ENCODE results near the gene CDC42BPA.
"Not testable (repeated sequence)": the region's sequence is repeated elsewhere in the genome, so short reads cannot be mapped to it uniquely, and the experiment has no call there.

Gene CDC42BPA

GRCh38 chr1:227260433-227260832 lies 57.9 kb downstream of the CDC42BPA start:
- no peak for DNase-seq

- DNase-seq: no peak
These were observed 60.3 kb downstream of the CDC42BPA start for GRCh38 chr1:227257964-227258363.

GRCh38 chr1:227255086-227255732 lies 63.1 kb downstream of the CDC42BPA start:
- no peak for DNase-seq

GRCh38 chr1:227253065-227253464 lies 65.2 kb downstream of the CDC42BPA start:
- no peak for DNase-seq

- DNase-seq: no peak
These were observed 72.5 kb downstream of the CDC42BPA start for GRCh38 chr1:227245613-227246320.

GRCh38 chr1:227244339-227245118 lies 73.8 kb downstream of the CDC42BPA start:
- DNase-seq: no peak

GRCh38 chr1:227242811-227243682 lies 75.2 kb downstream of the CDC42BPA start:
- no peak for DNase-seq

- no peak for DNase-seq
These were observed 77.3 kb downstream of the CDC42BPA start for GRCh38 chr1:227240983-227241382.

GRCh38 chr1:227234998-227235405 lies 83.3 kb downstream of the CDC42BPA start:
- no peak for DNase-seq

GRCh38 chr1:227231128-227231527 lies 87.2 kb downstream of the CDC42BPA start:
- not testable (repeated sequence) for DNase-seq

- no peak for DNase-seq
These were observed 90.1 kb downstream of the CDC42BPA start for GRCh38 chr1:227228201-227228600.

GRCh38 chr1:227227761-227228160 lies 90.5 kb downstream of the CDC42BPA start:
- DNase-seq: no peak

GRCh38 chr1:227225715-227226346 lies 92.5 kb downstream of the CDC42BPA start:
- no peak for DNase-seq

GRCh38 chr1:227223171-227223806 lies 95.0 kb downstream of the CDC42BPA start:
- no peak for DNase-seq

GRCh38 chr1:227219715-227220292 lies 98.5 kb downstream of the CDC42BPA start:
- DNase-seq: no peak

- DNase-seq: no peak
These were observed 99.3 kb downstream of the CDC42BPA start for GRCh38 chr1:227218870-227219573.

- DNase-seq: no peak
These were observed 102.3 kb downstream of the CDC42BPA start for GRCh38 chr1:227215863-227216510.

- no peak for DNase-seq
These were observed 104.1 kb downstream of the CDC42BPA start for GRCh38 chr1:227214207-227214606.

GRCh38 chr1:227213426-227213825 lies 104.9 kb downstream of the CDC42BPA start:
- no peak for DNase-seq

GRCh38 chr1:227212164-227212563 lies 106.1 kb downstream of the CDC42BPA start:
- no peak for DNase-seq

All from CD4-positive, alpha-beta T cell treated with Interleukin-21 for 1 hour (primary cell).